Measurements from ENCODE around the gene CEP95. TPM values are rescaled to one million over a fixed set of nuclear protein-coding genes. Genes with fewer than 3 reads are reported as not detected.

The CEP95 gene
- polyA plus RNA-seq, 3 donors, result 4.6 to 42.1 (median 5.0) TPM

DNA sequence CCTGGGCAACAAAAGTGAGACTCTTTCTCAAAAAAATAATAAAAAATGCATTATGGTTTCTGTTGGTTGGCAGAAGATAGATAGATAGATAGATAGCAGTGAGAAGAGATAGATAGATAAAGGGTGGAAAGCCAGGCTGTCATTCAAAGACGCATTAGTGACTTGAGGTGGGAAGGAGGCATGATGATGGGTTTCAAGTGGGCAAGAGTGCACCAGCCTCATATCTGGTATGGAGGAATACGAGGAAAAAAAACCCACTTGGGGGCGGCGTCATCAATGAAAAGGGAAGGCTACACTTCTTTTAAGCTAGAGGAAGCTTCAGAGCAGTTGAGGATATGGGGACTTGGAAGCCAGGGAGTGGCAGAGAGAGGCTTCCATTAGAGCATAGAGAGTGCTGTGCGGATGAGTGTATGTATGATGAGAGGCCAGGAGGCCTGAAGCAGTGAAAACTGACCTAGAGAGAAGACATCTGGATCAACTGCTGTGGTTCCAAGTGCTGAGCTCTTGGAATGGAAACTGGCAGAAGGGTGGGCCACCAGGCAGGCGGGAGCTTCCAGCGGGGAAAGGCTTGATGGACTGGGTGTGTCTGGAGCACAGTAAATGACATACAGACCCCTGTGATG, 31.8 kb downstream of the CEP95 start:
- DNase-seq, result no peak
- intact Hi-C loops (cut with micrococcal nuclease), result no loop called here
- H3K4me1 ChIP-seq (ENCODE audit: control insufficient read depth in 1 of 2, insufficient read depth in 2 of 2, low read length in 2 of 2), result no peaks in the 10 kb centered on the region
- H3K4me3 ChIP-seq (replicated peaks in 1 of 3; ENCODE audit: low read depth in 2 of 3, low read length in 3 of 3), result no peak overlapping the region
- peaks cover 3% of the 10 kb centered on the region for H4K20me1 ChIP-seq (ENCODE audit: insufficient read depth, low read length)
- H3K79me2 ChIP-seq (ENCODE audit: insufficient read depth, low read length), result no peaks in the 10 kb centered on the region
- H3K27ac Mint-ChIP-seq, result peak overlapping the region in 4 of 7 donors; percentile 13 to 46 (median 24)
- TF ChIP-seq, protein P1, sequence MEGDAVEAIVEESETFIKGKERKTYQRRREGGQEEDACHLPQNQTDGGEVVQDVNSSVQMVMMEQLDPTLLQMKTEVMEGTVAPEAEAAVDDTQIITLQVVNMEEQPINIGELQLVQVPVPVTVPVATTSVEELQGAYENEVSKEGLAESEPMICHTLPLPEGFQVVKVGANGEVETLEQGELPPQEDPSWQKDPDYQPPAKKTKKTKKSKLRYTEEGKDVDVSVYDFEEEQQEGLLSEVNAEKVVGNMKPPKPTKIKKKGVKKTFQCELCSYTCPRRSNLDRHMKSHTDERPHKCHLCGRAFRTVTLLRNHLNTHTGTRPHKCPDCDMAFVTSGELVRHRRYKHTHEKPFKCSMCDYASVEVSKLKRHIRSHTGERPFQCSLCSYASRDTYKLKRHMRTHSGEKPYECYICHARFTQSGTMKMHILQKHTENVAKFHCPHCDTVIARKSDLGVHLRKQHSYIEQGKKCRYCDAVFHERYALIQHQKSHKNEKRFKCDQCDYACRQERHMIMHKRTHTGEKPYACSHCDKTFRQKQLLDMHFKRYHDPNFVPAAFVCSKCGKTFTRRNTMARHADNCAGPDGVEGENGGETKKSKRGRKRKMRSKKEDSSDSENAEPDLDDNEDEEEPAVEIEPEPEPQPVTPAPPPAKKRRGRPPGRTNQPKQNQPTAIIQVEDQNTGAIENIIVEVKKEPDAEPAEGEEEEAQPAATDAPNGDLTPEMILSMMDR (IDR thresholded peaks at IDR 0.05), result no peak
- H3K27me3 Mint-ChIP-seq (ENCODE audit: low read depth in 3 of 3), result no peaks in the 10 kb centered on the region
- no peak overlapping the region for H3K27ac ChIP-seq (ENCODE audit: low read depth in 1 of 2, low read length in 2 of 2)
- H3K9ac ChIP-seq (ENCODE audit: insufficient read depth, low read length, poor library complexity, severe bottlenecking), result no peak overlapping the region
- no peak overlapping the region for H3K4me3 Mint-ChIP-seq
- H3K36me3 Mint-ChIP-seq, result peaks cover 67 to 84% of the 10 kb centered on the region in 2 donors
- H3K4me1 Mint-ChIP-seq, result no peaks in the 10 kb centered on the region
- WGBS (ENCODE audit: insufficient coverage), result 89% methylated on average over 6 of the region's 7 CpGs
- H3K9me3 Mint-ChIP-seq, result peaks cover 0 to 2% (median 0%) of the 10 kb centered on the region in 7 donors
- H3K36me3 ChIP-seq (replicated peaks in 1 of 2; ENCODE audit: control insufficient read depth in 1 of 2, insufficient read depth in 2 of 2, low read length in 2 of 2), result peaks cover 75 to 96% of the 10 kb centered on the region in 2 donors
- H3K4me2 ChIP-seq (replicated peaks; ENCODE audit: extremely low read depth, low read length, poor library complexity, severe bottlenecking), result no peak overlapping the region
- H3K27me3 ChIP-seq (ENCODE audit: control insufficient read depth in 2 of 2, insufficient read depth in 2 of 2, low read length in 2 of 2), result no peaks in the 10 kb centered on the region
- H2AFZ ChIP-seq (ENCODE audit: insufficient read depth, low read depth, low read length, poor library complexity, severe bottlenecking), result no peak overlapping the region
- no peaks in the 10 kb centered on the region for H3K9me3 ChIP-seq (replicated peaks in 1 of 2; ENCODE audit: control insufficient read depth in 1 of 2, insufficient read depth in 1 of 2, low read length in 2 of 2)

DNA sequence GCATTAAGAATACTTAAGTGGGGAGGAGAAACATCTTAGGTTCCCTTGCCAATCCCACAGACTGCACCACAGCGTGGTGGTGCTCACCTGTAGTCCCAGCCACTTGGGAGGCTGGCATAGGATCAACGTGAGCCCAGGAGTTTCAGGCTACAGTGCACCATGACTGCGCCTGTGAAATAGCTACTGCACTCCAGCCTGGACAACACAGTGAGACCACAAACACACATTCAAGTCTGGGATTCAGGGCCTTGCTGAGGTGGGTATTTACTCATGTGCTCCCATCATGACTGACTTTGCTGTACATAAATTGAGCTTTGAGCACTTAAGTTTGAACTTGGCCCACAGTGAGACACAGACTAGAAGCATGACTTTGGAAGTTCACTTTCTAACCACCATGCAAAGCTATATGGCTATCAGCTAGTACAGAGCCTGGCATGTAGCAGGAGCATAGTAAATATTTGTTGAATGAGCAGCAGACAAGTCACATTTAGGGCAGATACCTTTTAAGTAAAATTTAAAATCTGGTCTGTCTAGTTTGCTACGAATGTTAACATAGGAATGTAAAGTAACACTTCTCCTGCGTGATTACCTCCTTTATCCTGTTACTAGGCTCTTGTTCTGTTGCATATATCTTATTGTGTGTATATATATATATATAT, 33.5 kb downstream of the CEP95 start:
- Histone ChIP-seq H3K36me3 (replicated peaks in 1 of 2; ENCODE audit: control insufficient read depth in 1 of 2, insufficient read depth in 2 of 2, low read length in 2 of 2) (peaks cover 75 to 96% of the 10 kb centered on the region in 2 donors), H3K79me2 (ENCODE audit: insufficient read depth, low read length) (no peaks in the 10 kb centered on the region), H3K4me1 (ENCODE audit: control insufficient read depth in 1 of 2, insufficient read depth in 2 of 2, low read length in 2 of 2) (no peaks in the 10 kb centered on the region), H3K27me3 (ENCODE audit: control insufficient read depth in 2 of 2, insufficient read depth in 2 of 2, low read length in 2 of 2) (no peaks in the 10 kb centered on the region), H2AFZ (ENCODE audit: insufficient read depth, low read depth, low read length, poor library complexity, severe bottlenecking) (no peak overlapping the region), H3K4me2 (replicated peaks; ENCODE audit: extremely low read depth, low read length, poor library complexity, severe bottlenecking) (no peak overlapping the region), H3K9me3 (replicated peaks in 1 of 2; ENCODE audit: control insufficient read depth in 1 of 2, insufficient read depth in 1 of 2, low read length in 2 of 2) (no peaks in the 10 kb centered on the region), H3K27ac (ENCODE audit: low read depth in 1 of 2, low read length in 2 of 2) (no peak overlapping the region), H4K20me1 (ENCODE audit: insufficient read depth, low read length) (peaks cover 3% of the 10 kb centered on the region), H3K9ac (ENCODE audit: insufficient read depth, low read length, poor library complexity, severe bottlenecking) (no peak overlapping the region), H3K4me3 (replicated peaks in 1 of 3; ENCODE audit: low read depth in 2 of 3, low read length in 3 of 3) (no peak overlapping the region)
- no peak overlapping the region for H3K4me3 Mint-ChIP-seq
- H3K4me1 Mint-ChIP-seq, result no peaks in the 10 kb centered on the region
- intact Hi-C loops (cut with micrococcal nuclease), result no loop called here
- H3K36me3 Mint-ChIP-seq, result peaks cover 66 to 79% of the 10 kb centered on the region in 2 donors
- peak overlapping the region in 1 of 7 donors; percentile 46 for H3K27ac Mint-ChIP-seq
- H3K27me3 Mint-ChIP-seq (ENCODE audit: low read depth in 3 of 3), result no peaks in the 10 kb centered on the region
- WGBS (ENCODE audit: insufficient coverage), result 94% methylated on average over 2 of the region's 5 CpGs
- no peak for DNase-seq
- peaks cover 0 to 2% (median 0%) of the 10 kb centered on the region in 7 donors for H3K9me3 Mint-ChIP-seq
- TF ChIP-seq, protein P1 (IDR thresholded peaks at IDR 0.05), result no peak

Data from CD14-positive monocyte (primary cell).